ENCODE data around the gene SPHKAP.
"Not testable (repeated sequence)": the region's sequence is repeated elsewhere in the genome, so short reads cannot be mapped to it uniquely, and the experiment has no call there.

The SPHKAP gene

GRCh38 chr2:228084717-228085116, 96.8 kb downstream of the SPHKAP start:
- no peak overlapping the region for H3K27ac Mint-ChIP-seq
- no peak for DNase-seq
- peaks cover 2% of the 10 kb centered on the region for H3K27me3 Mint-ChIP-seq (ENCODE audit: low read depth, poor library complexity)
- H3K4me3 Mint-ChIP-seq = no peak overlapping the region
- no peaks in the 10 kb centered on the region for H3K4me1 Mint-ChIP-seq
- H3K36me3 Mint-ChIP-seq (ENCODE audit: low read depth) = no peaks in the 10 kb centered on the region
- TF ChIP-seq CTCF (IDR thresholded peaks at IDR 0.05) = no peak
- H3K9me3 Mint-ChIP-seq = peaks cover 7% of the 10 kb centered on the region

- H3K4me3 Mint-ChIP-seq = no peak overlapping the region
- no peak for DNase-seq
- peaks cover 2% of the 10 kb centered on the region for H3K27me3 Mint-ChIP-seq (ENCODE audit: low read depth, poor library complexity)
- H3K9me3 Mint-ChIP-seq = peaks cover 3% of the 10 kb centered on the region
- H3K27ac Mint-ChIP-seq = no peak overlapping the region
- H3K4me1 Mint-ChIP-seq = no peaks in the 10 kb centered on the region
- no peak for TF ChIP-seq CTCF (IDR thresholded peaks at IDR 0.05)
- no peaks in the 10 kb centered on the region for H3K36me3 Mint-ChIP-seq (ENCODE audit: low read depth)
Measured at GRCh38 chr2:228083131-228083530, 98.4 kb downstream of the SPHKAP start.

- no peak for DNase-seq
- peaks cover 2% of the 10 kb centered on the region for H3K27me3 Mint-ChIP-seq (ENCODE audit: low read depth, poor library complexity)
- TF ChIP-seq CTCF (IDR thresholded peaks at IDR 0.05) = no peak
- no peaks in the 10 kb centered on the region for H3K36me3 Mint-ChIP-seq (ENCODE audit: low read depth)
- no peaks in the 10 kb centered on the region for H3K4me1 Mint-ChIP-seq
- peaks cover 3% of the 10 kb centered on the region for H3K9me3 Mint-ChIP-seq
- no peak overlapping the region for H3K4me3 Mint-ChIP-seq
- no peak overlapping the region for H3K27ac Mint-ChIP-seq
Measured at GRCh38 chr2:228082571-228082970, 98.9 kb downstream of the SPHKAP start.

DNA sequence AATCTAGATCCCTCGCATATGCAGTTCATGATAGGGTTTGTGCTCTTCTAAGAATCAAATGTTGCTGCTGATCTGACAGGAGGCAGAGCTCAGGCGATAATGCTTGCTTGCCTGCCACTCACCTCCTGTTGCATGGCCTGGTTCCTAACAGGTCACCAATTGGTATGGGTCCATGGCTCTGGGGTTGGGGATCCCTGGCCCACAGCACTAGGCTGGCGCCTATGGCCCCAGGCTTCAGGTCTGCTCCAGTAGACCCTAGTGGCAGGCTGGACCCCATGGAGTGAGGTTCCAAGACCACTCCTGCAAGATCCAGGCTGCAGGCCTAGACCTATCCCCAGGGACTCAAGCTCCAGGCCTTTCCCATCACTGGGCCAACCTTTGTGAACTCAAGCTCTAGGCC, 102.3 kb downstream of the SPHKAP start:
- Mint-ChIP-seq H3K4me3 (no peak overlapping the region), H3K27ac (no peak overlapping the region), H3K36me3 (ENCODE audit: low read depth) (no peaks in the 10 kb centered on the region), H3K27me3 (ENCODE audit: low read depth, poor library complexity) (no peaks in the 10 kb centered on the region), H3K4me1 (no peaks in the 10 kb centered on the region), H3K9me3 (peaks cover 7% of the 10 kb centered on the region)
- DNase-seq = no peak
- no peak for TF ChIP-seq CTCF (IDR thresholded peaks at IDR 0.05)

DNA sequence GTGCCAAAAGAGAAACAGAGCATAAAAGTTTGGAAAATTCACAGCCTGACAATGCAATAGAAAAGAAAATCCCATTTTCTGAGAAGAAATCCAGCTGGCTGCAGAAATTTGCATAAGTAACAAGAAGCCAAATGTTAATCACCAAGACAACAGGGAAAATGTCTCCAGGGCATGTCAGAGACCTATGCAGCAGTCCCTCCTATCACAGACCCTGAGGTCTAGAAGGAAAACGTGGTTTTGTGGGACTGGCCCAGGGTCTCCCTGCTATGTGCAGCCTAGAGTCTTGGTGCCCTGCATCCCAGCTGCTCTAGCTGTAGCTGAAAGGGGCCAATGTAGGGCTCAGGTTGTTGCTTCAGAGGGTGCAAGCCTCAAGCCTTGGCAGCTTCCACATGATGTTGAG, 104.8 kb downstream of the SPHKAP start:
- not testable (repeated sequence) for H3K4me1 Mint-ChIP-seq; H3K27me3 Mint-ChIP-seq (ENCODE audit: low read depth, poor library complexity); H3K36me3 Mint-ChIP-seq (ENCODE audit: low read depth); H3K4me3 Mint-ChIP-seq; H3K27ac Mint-ChIP-seq; DNase-seq; H3K9me3 Mint-ChIP-seq

DNA sequence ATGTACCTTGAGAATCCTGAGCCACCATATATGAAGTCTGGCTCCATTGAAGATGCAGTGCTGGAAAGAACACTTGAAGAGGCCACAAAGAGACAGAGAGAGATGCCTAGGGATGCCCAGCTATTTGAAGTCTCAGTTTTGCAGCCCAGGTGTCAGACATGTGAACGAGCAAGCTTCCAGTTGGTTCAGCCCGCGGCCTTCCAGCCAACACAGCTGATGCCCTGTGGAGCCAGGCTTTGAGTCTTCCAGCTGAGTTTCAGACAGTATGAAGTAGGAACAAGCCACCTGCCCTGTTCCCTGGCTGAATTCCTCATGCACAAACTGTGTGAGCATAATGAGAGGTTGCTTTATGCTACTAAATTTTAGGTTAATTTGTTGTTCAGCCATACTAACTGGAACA, 108.8 kb downstream of the SPHKAP start:
- Mint-ChIP-seq H3K4me3 (no peak overlapping the region), H3K9me3 (peaks cover 6% of the 10 kb centered on the region), H3K27ac (no peak overlapping the region), H3K36me3 (ENCODE audit: low read depth) (no peaks in the 10 kb centered on the region), H3K4me1 (no peaks in the 10 kb centered on the region), H3K27me3 (ENCODE audit: low read depth, poor library complexity) (no peaks in the 10 kb centered on the region)
- no peak for TF ChIP-seq CTCF (IDR thresholded peaks at IDR 0.05)
- DNase-seq = no peak

Measured in nephron progenitor cell (in vitro differentiated cells).